ENCODE measurements around the gene PRDM16.

DNA sequence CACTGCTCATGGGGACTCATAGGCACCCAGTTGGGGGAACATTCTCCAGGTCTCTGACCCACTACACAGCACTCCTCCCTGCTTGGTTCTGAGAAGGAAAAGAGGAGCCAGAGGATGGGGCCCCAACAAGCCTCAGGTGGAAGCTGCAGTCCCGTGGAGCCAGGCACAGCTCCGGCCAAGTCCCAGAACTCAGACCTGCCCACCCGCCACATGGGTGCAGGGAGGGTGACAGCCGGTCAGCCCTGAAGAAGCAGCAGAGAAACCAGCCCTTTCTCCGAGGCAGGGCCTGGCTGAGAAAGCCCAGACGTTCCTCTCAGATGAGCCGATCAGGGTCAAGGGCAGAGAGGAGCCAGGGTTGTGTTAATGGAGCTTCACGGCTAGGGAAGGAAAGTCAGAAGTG, 106.5 kb downstream of the PRDM16 start:
- no peak for TF ChIP-seq ZNF274 (IDR thresholded peaks at IDR 0.05; ENCODE audit: low read depth, low read length)
- TF ChIP-seq YY1 (IDR thresholded peaks at IDR 0.05; ENCODE audit: insufficient read depth, insufficient read length): no peak
